Gastroesophageal sphincter (tissue), 4 donors: ENCODE measurements around the gene PRR12. TPM values are rescaled to one million over a fixed set of nuclear protein-coding genes. Genes with fewer than 3 reads are reported as not detected.

Source experiments
- ATAC-seq: fragments of 150-250 bp; one replicate; pipeline ENCODE4 v1.9.1; 2016; ENCODE audit warnings: mild to moderate bottlenecking, moderate library complexity
- H3K27ac ChIP-seq, 4 donors: fragments of 200-600 bp; sonication (generic) in 3 of 4; 1 replicate in 3 of 4; 2 replicates in 1 of 4; pipeline ENCODE4 v1.5.1; 2016 to 2019
- H3K27me3 ChIP-seq: fragments of 200-600 bp; sonication (generic); one replicate; pipeline ENCODE4 v1.5.1; 2019
- H3K36me3 ChIP-seq, 2 donors: fragments of 200-600 bp; sonication (generic); one replicate each; pipeline ENCODE4 v1.5.1; 2019; ENCODE audit warnings: control low read depth in 1 of 2
- H3K4me1 ChIP-seq, 3 donors: fragments of 200-600 bp; sonication (generic); 1 replicate in 2 of 3; 2 replicates in 1 of 3; pipeline ENCODE4 v1.5.1; 2016 to 2019; ENCODE audit warnings: control low read depth in 2 of 3
- H3K4me3 ChIP-seq, 2 donors: fragments of 200-600 bp; sonication (generic); one replicate each; pipeline ENCODE4 v1.5.1; 2019; ENCODE audit warnings: mild to moderate bottlenecking in 1 of 2, moderate library complexity in 1 of 2
- H3K9me3 ChIP-seq, 3 donors: fragments of 200-600 bp; sonication (generic); one replicate each; pipeline ENCODE4 v1.5.1; 2017 to 2019; ENCODE audit warnings: control low read depth in 2 of 3
- EP300 ChIP-seq: sonication (generic); formaldehyde crosslinking; IDR thresholded peaks from one replicate; pipeline ENCODE4 v1.6.1; 2017; ENCODE audit warnings: antibody characterized with exemption, mild to moderate bottlenecking
- POLR2A ChIP-seq, 2 donors: fragments of 450-650 bp; IDR thresholded peaks; one replicate each; pipeline ENCODE4 v1.6.1; 2017; ENCODE audit warnings: antibody characterized with exemption in 2 of 2, mild to moderate bottlenecking in 2 of 2, moderate library complexity in 1 of 2
- POLR2AphosphoS5 ChIP-seq: sonication (generic); formaldehyde crosslinking; IDR thresholded peaks from one replicate; pipeline ENCODE4 v1.6.1; 2017; ENCODE audit warnings: antibody characterized with exemption
- WGBS, 2 donors: methylation state at CpG; one replicate each; pipeline ENCODE4 v1.1.5; 2018; ENCODE audit warnings: low coverage in 1 of 2; 5-methylcytosine and 5-hydroxymethylcytosine counted together
- total RNA-seq, 4 donors: library from RNA; depleted of rRNA; stranded (reverse); fragments of >200 nt; gene quantifications; one replicate each; pipeline ENCODE4 v1.1.0, GENCODE V29; 2016
- TF ChIP-seq, protein P1 (sequence below), 4 experiments: fragments of 200-600 bp in 2 of 4; fragments of 450-650 bp in 2 of 4; sonication (generic) in 1 of 4; IDR thresholded peaks; one replicate each; pipeline ENCODE4 v1.5.1; 2017 to 2019; ENCODE audit warnings: antibody characterized with exemption in 4 of 4, mild to moderate bottlenecking in 2 of 4, moderate library complexity in 2 of 4

Gene PRR12
- total RNA-seq, 4 donors from 2014 or later, result 9.3 to 24.1 (median 14.8) TPM

- 80 to 94% methylated on average over 8 to 13 of the region's 18 CpGs for WGBS, 2 donors
- H3K27me3 ChIP-seq, result no peaks in the 10 kb centered on the region
- H3K27ac ChIP-seq, result no peak overlapping the region
- TF ChIP-seq POLR2A (IDR thresholded peaks at IDR 0.05) (no peak), EP300 (no peak), POLR2AphosphoS5 (no peak)
- TF ChIP-seq, protein P1, sequence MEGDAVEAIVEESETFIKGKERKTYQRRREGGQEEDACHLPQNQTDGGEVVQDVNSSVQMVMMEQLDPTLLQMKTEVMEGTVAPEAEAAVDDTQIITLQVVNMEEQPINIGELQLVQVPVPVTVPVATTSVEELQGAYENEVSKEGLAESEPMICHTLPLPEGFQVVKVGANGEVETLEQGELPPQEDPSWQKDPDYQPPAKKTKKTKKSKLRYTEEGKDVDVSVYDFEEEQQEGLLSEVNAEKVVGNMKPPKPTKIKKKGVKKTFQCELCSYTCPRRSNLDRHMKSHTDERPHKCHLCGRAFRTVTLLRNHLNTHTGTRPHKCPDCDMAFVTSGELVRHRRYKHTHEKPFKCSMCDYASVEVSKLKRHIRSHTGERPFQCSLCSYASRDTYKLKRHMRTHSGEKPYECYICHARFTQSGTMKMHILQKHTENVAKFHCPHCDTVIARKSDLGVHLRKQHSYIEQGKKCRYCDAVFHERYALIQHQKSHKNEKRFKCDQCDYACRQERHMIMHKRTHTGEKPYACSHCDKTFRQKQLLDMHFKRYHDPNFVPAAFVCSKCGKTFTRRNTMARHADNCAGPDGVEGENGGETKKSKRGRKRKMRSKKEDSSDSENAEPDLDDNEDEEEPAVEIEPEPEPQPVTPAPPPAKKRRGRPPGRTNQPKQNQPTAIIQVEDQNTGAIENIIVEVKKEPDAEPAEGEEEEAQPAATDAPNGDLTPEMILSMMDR (IDR thresholded peaks at IDR 0.05), result no peak
- no peak overlapping the region for H3K4me3 ChIP-seq
- H3K9me3 ChIP-seq, result no peaks in the 10 kb centered on the region
- no peak for ATAC-seq
- H3K36me3 ChIP-seq, result peaks cover 0 to 78% of the 10 kb centered on the region in 2 donors
- H3K4me1 ChIP-seq, result peaks cover 0 to 31% (median 0%) of the 10 kb centered on the region in 3 donors
Observed at GRCh38 chr19:49557641-49558325, 33.2 kb upstream of the PRR12 start.

- Histone ChIP-seq H3K36me3 (peaks cover 0 to 76% of the 10 kb centered on the region in 2 donors), H3K4me3 (no peak overlapping the region), H3K4me1 (peaks cover 0 to 31% (median 0%) of the 10 kb centered on the region in 3 donors), H3K27me3 (no peaks in the 10 kb centered on the region), H3K27ac (no peak overlapping the region), H3K9me3 (no peaks in the 10 kb centered on the region)
- ATAC-seq, result no peak
- no peak for TF ChIP-seq POLR2AphosphoS5
- TF ChIP-seq EP300, result no peak
- no peak for TF ChIP-seq POLR2A (IDR thresholded peaks at IDR 0.05)
- TF ChIP-seq, protein P1 (IDR thresholded peaks at IDR 0.05), result no peak
- WGBS, 2 donors, result 84 to 85% methylated on average over 3 to 4 of the region's 7 CpGs
Observed at GRCh38 chr19:49558591-49558990, 32.4 kb upstream of the PRR12 start.

DNA sequence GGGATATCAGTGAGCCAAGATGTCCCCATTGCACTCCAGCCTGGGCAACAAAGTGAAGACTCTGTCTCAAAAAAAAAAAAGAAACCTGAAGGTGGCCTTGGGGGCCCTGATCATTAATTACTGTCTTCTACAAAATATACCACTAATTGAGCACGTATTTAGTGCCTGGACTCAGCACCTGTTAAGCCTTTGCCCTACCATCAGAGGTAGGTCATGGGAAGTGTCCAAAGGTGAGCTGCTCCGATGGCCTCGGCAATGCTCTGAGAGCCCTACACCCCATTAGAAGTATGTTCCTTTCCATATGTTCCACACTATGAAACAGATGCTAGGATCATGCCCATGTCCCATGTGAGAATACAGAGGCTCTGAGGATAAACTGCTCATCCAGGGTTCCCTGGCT lies 31.5 kb upstream of the PRR12 start:
- H3K36me3 ChIP-seq, result peaks cover 0 to 68% of the 10 kb centered on the region in 2 donors
- ATAC-seq, result no peak

DNA sequence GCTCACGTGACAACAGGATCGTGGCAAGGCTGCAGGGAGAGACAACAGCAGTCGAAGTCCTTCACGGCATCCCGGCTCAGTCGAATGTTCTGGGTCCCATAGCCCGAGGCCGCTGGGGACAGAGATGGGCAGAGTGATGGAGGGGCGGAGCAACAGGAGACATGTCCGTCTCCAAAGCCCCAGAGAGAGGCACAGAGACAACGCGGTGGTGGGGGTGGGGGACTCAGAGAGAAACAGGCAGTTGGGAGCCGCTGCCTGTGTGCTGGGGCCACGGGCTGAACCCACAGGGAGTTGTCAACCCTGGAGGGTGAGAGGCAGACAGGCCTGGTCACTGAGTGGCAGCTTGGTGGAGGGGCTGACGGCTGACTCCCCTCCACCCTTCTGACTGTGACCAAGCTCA lies 31.1 kb upstream of the PRR12 start:
- Histone ChIP-seq H3K27me3 (no peaks in the 10 kb centered on the region), H3K4me1 (peaks cover 0 to 37% (median under 1%) of the 10 kb centered on the region in 3 donors), H3K27ac (peak overlapping the region in 1 of 4 donors; percentile 40), H3K4me3 (no peak overlapping the region), H3K9me3 (no peaks in the 10 kb centered on the region), H3K36me3 (peaks cover 0 to 63% of the 10 kb centered on the region in 2 donors)
- TF ChIP-seq EP300 (no peak), POLR2A (IDR thresholded peaks at IDR 0.05) (no peak), POLR2AphosphoS5 (no peak)
- TF ChIP-seq, protein P1 (IDR thresholded peaks at IDR 0.05), result no peak
- no peak for ATAC-seq
- WGBS, 2 donors, result 54 to 80% methylated on average over 2 to 13 of the region's 15 CpGs

More for the DNA sequence above, 31.5 kb upstream of the PRR12 start:
- Histone ChIP-seq H3K9me3 (no peaks in the 10 kb centered on the region), H3K4me1 (peaks cover 0 to 32% (median 0%) of the 10 kb centered on the region in 3 donors), H3K27me3 (no peaks in the 10 kb centered on the region), H3K4me3 (no peak overlapping the region), H3K27ac (no peak overlapping the region)
- WGBS, 2 donors, result 93 to 95% methylated on average over 3 of the region's 3 CpGs
- no peak for TF ChIP-seq POLR2AphosphoS5
- no peak for TF ChIP-seq POLR2A (IDR thresholded peaks at IDR 0.05)
- no peak for TF ChIP-seq EP300
- TF ChIP-seq, protein P1 (IDR thresholded peaks at IDR 0.05), result no peak
